SK-N-SH (cell line): ENCODE data around the gene ZNF22. TPM values are rescaled to one million over a fixed set of nuclear protein-coding genes. Genes with fewer than 3 reads are reported as not detected.

Experiments used
- CTCF ChIA-PET: fragments of 300-600, 350-600 bp; formaldehyde crosslinking; extraction: SDS; loops from one replicate; lab custom pipeline; 2021; lab: Yijun Ruan, JAX
- POLR2A ChIA-PET: fragments of 350-600 bp; sonication (Branson Sonifier 250); formaldehyde crosslinking; extraction: SDS; loops from one replicate; lab custom pipeline; 2020; ENCODE audit warnings: antibody characterized with exemption, inconsistent platforms; lab: Yijun Ruan, JAX
- DNase-seq: peaks from one replicate; pipeline ENCODE4 v3.0.0; 2012
- H2AFZ ChIP-seq: fragments of 200-600 bp; sonication (generic); 2 replicates; pipeline ENCODE4 v1.8.1; 2016; ENCODE audit warnings: antibody characterized with exemption, mild to moderate bottlenecking, low read depth
- H3F3A ChIP-seq: fragments of 200-600 bp; sonication (generic); replicated peaks from 2 replicates; pipeline ENCODE3; 2016; ENCODE audit warnings: antibody characterized with exemption, mild to moderate bottlenecking; ENCODE audit not compliant: insufficient read depth
- H3K27ac ChIP-seq, 2 experiments: fragments of 200-500 bp in 1 of 2; fragments of 200-600 bp in 1 of 2; sonication (Bioruptor generic) in 1 of 2; sonication (generic), shearing (Covaris generic) in 1 of 2; 2 replicates each; pipeline versions ENCODE4 v1.5.1 to v1.6.1; 2014 to 2016; ENCODE audit warnings: low read depth in 2 of 2, inconsistent platforms in 1 of 2, low read length in 1 of 2, mild to moderate bottlenecking in 1 of 2, mixed read lengths in 1 of 2
- H3K27me3 ChIP-seq: fragments of 200-600 bp; sonication (generic), shearing (Covaris generic); 2 replicates; pipeline ENCODE4 v1.6.1; 2016; ENCODE audit warnings: mixed run types; ENCODE audit not compliant: insufficient read depth
- H3K36me3 ChIP-seq, 2 experiments: fragments of 200-500 bp in 1 of 2; fragments of 200-600 bp in 1 of 2; sonication (Bioruptor generic) in 1 of 2; sonication (generic) in 1 of 2; replicated peaks in 1 of 2; 2 replicates each; pipeline versions ENCODE3 to v1.5.1; 2014 to 2016; ENCODE audit warnings: low read length in 1 of 2, mild to moderate bottlenecking in 1 of 2; ENCODE audit not compliant: insufficient read depth in 2 of 2, control insufficient read depth in 1 of 2
- H3K4me1 ChIP-seq, 2 experiments: fragments of 200-500 bp in 1 of 2; fragments of 200-600 bp in 1 of 2; sonication (Bioruptor generic) in 1 of 2; sonication (generic), shearing (Covaris generic) in 1 of 2; 2 replicates each; pipeline versions ENCODE4 v1.5.1 to v1.6.1; 2014 to 2016; ENCODE audit warnings: low read depth in 1 of 2, low read length in 1 of 2, mixed run types in 1 of 2; ENCODE audit not compliant: insufficient read depth in 2 of 2, control insufficient read depth in 1 of 2
- H3K4me2 ChIP-seq: fragments of 200-600 bp; sonication (generic), shearing (Covaris generic); 2 replicates; pipeline ENCODE4 v1.6.1; 2017; ENCODE audit warnings: mixed run types
- H3K4me3 ChIP-seq, 2 experiments: fragments of 200-500 bp in 1 of 2; fragments of 200-600 bp in 1 of 2; sonication (Bioruptor generic) in 1 of 2; sonication (generic), shearing (Covaris generic) in 1 of 2; 2 replicates each; pipeline versions ENCODE4 v1.5.1 to v1.8.1; 2014 to 2016; ENCODE audit warnings: low read depth in 2 of 2, inconsistent platforms in 1 of 2, low read length in 1 of 2, mild to moderate bottlenecking in 1 of 2, mixed read lengths in 1 of 2, moderate library complexity in 1 of 2
- H3K79me2 ChIP-seq: fragments of 200-600 bp; sonication (generic); 2 replicates; pipeline ENCODE4 v1.8.1; 2017; ENCODE audit warnings: mild to moderate bottlenecking; ENCODE audit not compliant: insufficient read depth
- H3K9ac ChIP-seq: fragments of 200-600 bp; sonication (generic); 2 replicates; pipeline ENCODE4 v1.6.1; 2017; ENCODE audit warnings: mixed run types
- H3K9me2 ChIP-seq: fragments of 200-600 bp; sonication (generic); 2 replicates; pipeline ENCODE4 v1.6.1; 2017; ENCODE audit warnings: mixed run types
- H3K9me3 ChIP-seq: fragments of 200-600 bp; sonication (generic); 2 replicates; pipeline ENCODE4 v1.6.1; 2017; ENCODE audit warnings: mixed run types, mild to moderate bottlenecking, moderate library complexity
- H4K20me1 ChIP-seq: fragments of 200-600 bp; sonication (generic); 2 replicates; pipeline ENCODE4 v1.6.1; 2017; ENCODE audit warnings: mild to moderate bottlenecking, mixed run types; ENCODE audit not compliant: insufficient read depth
- EZH2phosphoT487 ChIP-seq: fragments of 200-600 bp; sonication (generic); IDR thresholded peaks from 2 replicates; pipeline ENCODE4 v1.6.1; 2017; ENCODE audit warnings: low read depth, mixed run types, mild to moderate bottlenecking, antibody characterized with exemption, moderate library complexity, borderline replicate concordance
- FOSL2 ChIP-seq: IDR thresholded peaks from 2 replicates; pipeline ENCODE4 v1.4.0; 2012; ENCODE audit warnings: low read depth, mild to moderate bottlenecking, moderate library complexity, borderline replicate concordance
- FOXJ3 ChIP-seq: sonication (generic); formaldehyde crosslinking; IDR thresholded peaks from 2 replicates; pipeline ENCODE4 v1.5.1; 2020; ENCODE audit warnings: mild to moderate bottlenecking, missing genetic modification reagents
- GABPA ChIP-seq: IDR thresholded peaks from 2 replicates; pipeline ENCODE4 v1.4.0; 2012; ENCODE audit warnings: low read depth, mild to moderate bottlenecking
- IRF3 ChIP-seq: fragments of 150-350 bp; IDR thresholded peaks from 2 replicates; pipeline ENCODE4 v1.6.1; 2016; ENCODE audit warnings: mild to moderate bottlenecking, low read depth, low read length
- JUND ChIP-seq: IDR thresholded peaks from 2 replicates; pipeline ENCODE4 v1.4.0; 2012
- MAX ChIP-seq: IDR thresholded peaks from 2 replicates; pipeline ENCODE4 v1.4.0; 2012; ENCODE audit warnings: low read depth
- NFIC ChIP-seq: IDR thresholded peaks from 2 replicates; pipeline ENCODE4 v1.4.0; 2012; ENCODE audit warnings: borderline replicate concordance
- NRF1 ChIP-seq: IDR thresholded peaks from 2 replicates; pipeline ENCODE4 v1.6.1; 2012; ENCODE audit warnings: low read depth, mild to moderate bottlenecking, low read length
- PBX3 ChIP-seq: IDR thresholded peaks from 2 replicates; pipeline ENCODE4; 2012
- POLR2AphosphoS5 ChIP-seq: IDR thresholded peaks from 2 replicates; pipeline ENCODE4 v1.6.1; 2012; ENCODE audit warnings: low read depth, low read length
- RCOR1 ChIP-seq: fragments of 150-350 bp; IDR thresholded peaks from 2 replicates; pipeline ENCODE4 v1.6.1; 2017; ENCODE audit warnings: antibody characterized with exemption, low read length
- REST ChIP-seq: IDR thresholded peaks from 2 replicates; pipeline ENCODE4 v1.6.1; 2012; ENCODE audit warnings: mild to moderate bottlenecking, low read depth, low read length, moderate library complexity
- RFX5 ChIP-seq: IDR thresholded peaks from 2 replicates; pipeline ENCODE4 v1.6.1; 2012; ENCODE audit warnings: mild to moderate bottlenecking, improper control_type of control experiment, low read length
- RXRA ChIP-seq: IDR thresholded peaks from 2 replicates; pipeline ENCODE4 v1.4.0; 2012; ENCODE audit warnings: low read depth, mild to moderate bottlenecking, borderline replicate concordance
- TCF12 ChIP-seq: IDR thresholded peaks from 2 replicates; pipeline ENCODE4 v1.4.0; 2012
- TEAD4 ChIP-seq: IDR thresholded peaks from 2 replicates; pipeline ENCODE4 v1.4.0; 2012; ENCODE audit warnings: mild to moderate bottlenecking, borderline replicate concordance; ENCODE audit not compliant: insufficient read depth
- USF1 ChIP-seq: IDR thresholded peaks from 2 replicates; pipeline ENCODE4 v1.4.0; 2012; ENCODE audit warnings: low read depth, borderline replicate concordance
- USF2 ChIP-seq: fragments of 150-350 bp; IDR thresholded peaks from 2 replicates; pipeline ENCODE4 v1.6.1; 2017; ENCODE audit warnings: antibody characterized with exemption, low read length, low read depth, borderline replicate concordance
- WGBS: methylation state at CpG from one replicate; pipeline ENCODE4 v1.1.6; 2017; ENCODE audit warnings: low lambda C conversion rate; 5-methylcytosine and 5-hydroxymethylcytosine counted together
- polyA plus RNA-seq, 3 experiments: library from polyadenylated mRNA; depleted of rRNA; stranded (reverse); fragments of >200 nt; gene quantifications; 2 replicates each; pipeline ENCODE4 v1.2.3, GENCODE V29; 2012

Gene ZNF22
- polyA plus RNA-seq, 1 of the 3 experiments (the other 2 are of a cell fraction) = 10.2 TPM

- TF ChIP-seq USF1 (no peak), GABPA (no peak), USF2 (no peak), RXRA (no peak), RCOR1 (no peak), RFX5 (no peak)
Measured at GRCh38 chr10:45006276-45007030, 5.7 kb downstream of the ZNF22 start (continued).

GRCh38 chr10:45008524-45009161, 7.9 kb downstream of the ZNF22 start:
- H3K4me3 ChIP-seq = no peak overlapping the region; a peak in 1 of 4 replicates
- DNase-seq = peak; percentile 57
- POLR2A ChIA-PET = no interaction called here
- H3K9ac ChIP-seq = no peak overlapping the region
- H3K9me2 ChIP-seq = no peaks in the 10 kb centered on the region
- peak overlapping the region; percentile 30; the same call in 1 of the 2 replicates for H3K4me2 ChIP-seq
- peak overlapping the region; percentile 6 to 16; a peak in 2 of 4 replicates for H3K27ac ChIP-seq
- peaks cover 15 to 20% of the 10 kb centered on the region in 2 experiments for H3K36me3 ChIP-seq
- H3K4me1 ChIP-seq = peaks cover 0 to 3% of the 10 kb centered on the region in 2 experiments; a peak in 2 of 4 replicates
- peaks cover 9% of the 10 kb centered on the region; the same call in 1 of the 2 replicates for H3K79me2 ChIP-seq
- 4% methylated on average over 8 of the region's 8 CpGs for WGBS
- H3F3A ChIP-seq = peaks cover 6% of the 10 kb centered on the region
- H3K27me3 ChIP-seq = no peaks in the 10 kb centered on the region
- H4K20me1 ChIP-seq = no peaks in the 10 kb centered on the region
- H3K9me3 ChIP-seq = no peaks in the 10 kb centered on the region
- CTCF ChIA-PET = interaction anchor here (0.6 to 2.0 kb wide), 10 partner anchors 20 to 456 kb away, joined by 3 to 10 read pairs (median 4); no protein-coding TSS in a partner anchor
- H2AFZ ChIP-seq = no peak overlapping the region
- TF ChIP-seq NFIC (no peak), REST (no peak), IRF3 (no peak), RFX5 (no peak), NRF1 (no peak), TEAD4 (no peak), FOSL2 (no peak), EZH2phosphoT487 (no peak), POLR2AphosphoS5 (no peak), MAX (no peak), USF2 (no peak), FOXJ3 (CRISPR knock-in tag) (no peak), JUND (no peak), PBX3 (no peak), TCF12 (no peak)
